ENCODE measurements around the gene CCDC54.

CCDC54 gene

DNA sequence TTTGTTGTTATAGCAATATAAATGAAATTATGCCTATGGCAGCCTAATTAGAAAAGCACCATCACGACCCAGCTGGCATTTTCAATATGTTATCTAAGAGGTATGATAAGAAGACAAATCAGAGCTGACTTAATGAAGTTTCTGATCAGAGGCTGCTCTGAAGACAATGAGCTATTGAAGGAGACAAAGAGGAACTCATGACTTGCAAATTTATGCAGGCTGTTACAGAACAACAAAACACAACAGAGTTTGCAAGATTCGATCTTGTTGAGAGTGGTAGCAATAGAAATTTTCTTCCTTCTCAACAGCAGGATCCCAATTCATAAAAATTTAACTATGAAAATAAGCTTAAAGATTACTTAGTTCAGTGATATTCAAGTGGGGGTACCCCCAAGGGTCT is 7.7 kb downstream of the CCDC54 start:
- TF ChIP-seq TEAD4 (IDR thresholded peaks at IDR 0.05) (no peak), ZBTB7A (IDR thresholded peaks at IDR 0.05; ENCODE audit: low read depth) (no peak), CREB1 (IDR thresholded peaks at IDR 0.05; ENCODE audit: low read depth) (no peak), CEBPB (IDR thresholded peaks at IDR 0.05) (no peak), RAD21 (IDR thresholded peaks at IDR 0.05; ENCODE audit: low read depth) (no peak), EGR1 (IDR thresholded peaks at IDR 0.05) (no peak)

DNA sequence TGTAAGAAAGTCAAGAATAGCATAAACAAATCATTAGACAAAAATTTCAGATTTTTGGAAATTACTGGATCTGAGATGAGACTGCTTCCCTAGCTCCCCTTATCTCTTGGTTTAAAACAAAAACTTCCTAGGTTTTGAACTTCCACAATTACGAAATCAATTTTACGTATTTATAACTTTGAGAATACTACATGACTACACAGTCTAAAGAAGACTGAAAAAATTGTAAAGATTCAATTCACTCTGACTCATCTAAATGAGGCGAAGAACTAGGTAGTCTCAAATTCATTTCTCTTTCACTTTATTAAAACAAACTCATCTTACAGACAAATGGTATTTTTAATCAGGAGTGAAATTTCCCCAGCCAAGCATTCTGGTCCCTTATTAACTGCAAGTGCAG is 10.3 kb downstream of the CCDC54 start:
- TF ChIP-seq ZBTB7A (IDR thresholded peaks at IDR 0.05; ENCODE audit: low read depth) (no peak), REST (IDR thresholded peaks at IDR 0.05; ENCODE audit: low read depth) (no peak), TCF12 (IDR thresholded peaks at IDR 0.05; ENCODE audit: low read depth) (no peak), RAD21 (IDR thresholded peaks at IDR 0.05; ENCODE audit: low read depth) (no peak), FOXM1 (IDR thresholded peaks at IDR 0.05; ENCODE audit: borderline replicate concordance, low read depth) (no peak), TEAD4 (IDR thresholded peaks at IDR 0.05) (no peak), CREB1 (IDR thresholded peaks at IDR 0.05; ENCODE audit: low read depth) (no peak), NFIC (IDR thresholded peaks at IDR 0.05) (no peak), TAF1 (IDR thresholded peaks at IDR 0.05; ENCODE audit: low read depth) (no peak), CEBPB (IDR thresholded peaks at IDR 0.05) (no peak), EP300 (IDR thresholded peaks at IDR 0.05; ENCODE audit: borderline replicate concordance) (no peak), YY1 (IDR thresholded peaks at IDR 0.05; ENCODE audit: low read depth) (no peak)
- TF ChIP-seq, protein P1, sequence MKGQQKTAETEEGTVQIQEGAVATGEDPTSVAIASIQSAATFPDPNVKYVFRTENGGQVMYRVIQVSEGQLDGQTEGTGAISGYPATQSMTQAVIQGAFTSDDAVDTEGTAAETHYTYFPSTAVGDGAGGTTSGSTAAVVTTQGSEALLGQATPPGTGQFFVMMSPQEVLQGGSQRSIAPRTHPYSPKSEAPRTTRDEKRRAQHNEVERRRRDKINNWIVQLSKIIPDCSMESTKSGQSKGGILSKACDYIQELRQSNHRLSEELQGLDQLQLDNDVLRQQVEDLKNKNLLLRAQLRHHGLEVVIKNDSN (IDR thresholded peaks at IDR 0.05): no peak
- TF ChIP-seq, protein P2, sequence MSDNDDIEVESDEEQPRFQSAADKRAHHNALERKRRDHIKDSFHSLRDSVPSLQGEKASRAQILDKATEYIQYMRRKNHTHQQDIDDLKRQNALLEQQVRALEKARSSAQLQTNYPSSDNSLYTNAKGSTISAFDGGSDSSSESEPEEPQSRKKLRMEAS (IDR thresholded peaks at IDR 0.05): no peak

- TF ChIP-seq EP300 (IDR thresholded peaks at IDR 0.05; ENCODE audit: borderline replicate concordance): no peak
- TF ChIP-seq YY1 (IDR thresholded peaks at IDR 0.05; ENCODE audit: low read depth): 0 out of 2 replicates have a peak, but pooled peaks have one; percentile 35
- TF ChIP-seq REST (IDR thresholded peaks at IDR 0.05; ENCODE audit: low read depth): no peak
- TF ChIP-seq TEAD4 (IDR thresholded peaks at IDR 0.05): peak; percentile 66
- no peak for TF ChIP-seq EGR1 (IDR thresholded peaks at IDR 0.05)
Measured at GRCh38 chr3:107392549-107393165, 15.4 kb downstream of the CCDC54 start.

DNA sequence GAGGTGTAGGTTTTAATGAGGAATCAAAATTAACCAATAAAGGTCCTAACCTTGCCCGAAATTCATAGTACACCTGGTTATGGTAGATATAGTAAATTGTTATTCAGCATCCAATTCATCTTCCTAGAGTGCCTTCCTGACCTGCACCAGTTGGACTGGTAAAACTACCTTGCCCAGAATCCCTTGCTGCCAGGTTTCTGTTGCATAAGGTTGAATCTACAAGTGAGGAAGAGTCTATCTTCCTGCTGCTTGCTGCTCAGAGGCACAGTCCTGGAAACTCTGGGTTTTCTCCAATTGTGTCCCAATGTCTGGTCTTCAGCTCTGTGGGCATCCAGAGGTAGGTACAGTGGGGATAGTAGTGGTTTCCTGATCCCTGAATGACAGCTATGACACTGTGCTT is 17.3 kb downstream of the CCDC54 start:
- no peak for TF ChIP-seq ZBTB7A (IDR thresholded peaks at IDR 0.05; ENCODE audit: low read depth)
- no peak for TF ChIP-seq NFIC (IDR thresholded peaks at IDR 0.05)
- no peak for TF ChIP-seq TCF12 (IDR thresholded peaks at IDR 0.05; ENCODE audit: low read depth)
- no peak for TF ChIP-seq RAD21 (IDR thresholded peaks at IDR 0.05; ENCODE audit: low read depth)
- TF ChIP-seq REST (IDR thresholded peaks at IDR 0.05; ENCODE audit: low read depth): no peak
- TF ChIP-seq FOXM1 (IDR thresholded peaks at IDR 0.05; ENCODE audit: borderline replicate concordance, low read depth): no peak
- TF ChIP-seq, protein P2 (IDR thresholded peaks at IDR 0.05): no peak
- TF ChIP-seq TAF1 (IDR thresholded peaks at IDR 0.05; ENCODE audit: low read depth): no peak
- no peak for TF ChIP-seq TEAD4 (IDR thresholded peaks at IDR 0.05)
- TF ChIP-seq, protein P1 (IDR thresholded peaks at IDR 0.05): no peak
- no peak for TF ChIP-seq EP300 (IDR thresholded peaks at IDR 0.05; ENCODE audit: borderline replicate concordance)
- no peak for TF ChIP-seq YY1 (IDR thresholded peaks at IDR 0.05; ENCODE audit: low read depth)
- no peak; the same call in 1 of the 2 replicates for TF ChIP-seq CEBPB (IDR thresholded peaks at IDR 0.05)
- no peak for TF ChIP-seq EGR1 (IDR thresholded peaks at IDR 0.05)
- TF ChIP-seq CREB1 (IDR thresholded peaks at IDR 0.05; ENCODE audit: low read depth): no peak

Data from Ishikawa (cell line).